Measurements from ENCODE around the gene OR2W3. TPM values are rescaled to one million over a fixed set of nuclear protein-coding genes. Genes with fewer than 3 reads are reported as not detected.

Gene OR2W3
- total RNA-seq, 4 donors from 2014 or later = 0.49 TPM; not detected in 3

DNA sequence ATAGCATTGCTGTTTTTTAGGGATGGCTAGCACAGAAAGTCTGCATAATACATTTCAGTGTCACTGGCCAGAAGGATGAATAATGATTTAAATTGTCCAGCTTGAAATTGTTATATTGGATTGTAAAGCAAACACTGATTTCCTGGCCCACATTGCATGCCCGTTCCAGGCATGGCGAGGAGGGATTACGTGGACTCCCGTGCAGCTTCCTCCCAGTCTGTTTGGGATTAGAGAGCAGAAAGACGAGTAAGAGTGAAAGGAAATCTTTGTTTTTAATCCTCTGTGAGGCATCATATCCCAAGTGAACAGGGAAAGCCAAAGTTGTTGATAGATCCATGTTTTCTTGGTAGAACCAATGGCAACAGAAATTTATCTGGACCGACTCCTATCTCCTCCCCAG is 30.0 kb upstream of the OR2W3 start:
- Histone ChIP-seq H3K36me3 (no peaks in the 10 kb centered on the region), H3K27ac (no peak overlapping the region), H3K9me3 (no peaks in the 10 kb centered on the region), H3K27me3 (no peaks in the 10 kb centered on the region), H3K4me3 (no peak overlapping the region), H3K4me1 (no peaks in the 10 kb centered on the region)
- intact Hi-C loops (cut with DNase I; ENCODE audit: low total_unique reads) = no loop called here
- no peak for DNase-seq
- no peak for TF ChIP-seq POLR2A (IDR thresholded peaks at IDR 0.05)
- TF ChIP-seq, protein P1, sequence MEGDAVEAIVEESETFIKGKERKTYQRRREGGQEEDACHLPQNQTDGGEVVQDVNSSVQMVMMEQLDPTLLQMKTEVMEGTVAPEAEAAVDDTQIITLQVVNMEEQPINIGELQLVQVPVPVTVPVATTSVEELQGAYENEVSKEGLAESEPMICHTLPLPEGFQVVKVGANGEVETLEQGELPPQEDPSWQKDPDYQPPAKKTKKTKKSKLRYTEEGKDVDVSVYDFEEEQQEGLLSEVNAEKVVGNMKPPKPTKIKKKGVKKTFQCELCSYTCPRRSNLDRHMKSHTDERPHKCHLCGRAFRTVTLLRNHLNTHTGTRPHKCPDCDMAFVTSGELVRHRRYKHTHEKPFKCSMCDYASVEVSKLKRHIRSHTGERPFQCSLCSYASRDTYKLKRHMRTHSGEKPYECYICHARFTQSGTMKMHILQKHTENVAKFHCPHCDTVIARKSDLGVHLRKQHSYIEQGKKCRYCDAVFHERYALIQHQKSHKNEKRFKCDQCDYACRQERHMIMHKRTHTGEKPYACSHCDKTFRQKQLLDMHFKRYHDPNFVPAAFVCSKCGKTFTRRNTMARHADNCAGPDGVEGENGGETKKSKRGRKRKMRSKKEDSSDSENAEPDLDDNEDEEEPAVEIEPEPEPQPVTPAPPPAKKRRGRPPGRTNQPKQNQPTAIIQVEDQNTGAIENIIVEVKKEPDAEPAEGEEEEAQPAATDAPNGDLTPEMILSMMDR (IDR thresholded peaks at IDR 0.05) = no peak

- Histone ChIP-seq H3K4me3 (no peak overlapping the region), H3K27ac (no peak overlapping the region), H3K4me1 (no peaks in the 10 kb centered on the region), H3K9me3 (no peaks in the 10 kb centered on the region), H3K36me3 (no peaks in the 10 kb centered on the region), H3K27me3 (no peaks in the 10 kb centered on the region)
- TF ChIP-seq, protein P1 (IDR thresholded peaks at IDR 0.05) = no peak
- TF ChIP-seq POLR2A (IDR thresholded peaks at IDR 0.05) = no peak
- DNase-seq = no peak
- intact Hi-C loops (cut with DNase I; ENCODE audit: low total_unique reads) = no loop called here
Measured at GRCh38 chr1:247883346-247883745, 12.0 kb upstream of the OR2W3 start.

GRCh38 chr1:247884797-247885413 is 10.5 kb upstream of the OR2W3 start:
- H3K27me3 ChIP-seq = no peaks in the 10 kb centered on the region
- TF ChIP-seq, protein P1 (IDR thresholded peaks at IDR 0.05) = no peak
- no peak for TF ChIP-seq POLR2A (IDR thresholded peaks at IDR 0.05)
- H3K9me3 ChIP-seq = no peaks in the 10 kb centered on the region
- intact Hi-C loops (cut with DNase I; ENCODE audit: low total_unique reads) = no loop called here
- H3K27ac ChIP-seq = no peak overlapping the region
- no peaks in the 10 kb centered on the region for H3K4me1 ChIP-seq
- no peak for DNase-seq
- H3K36me3 ChIP-seq = no peaks in the 10 kb centered on the region
- H3K4me3 ChIP-seq = no peak overlapping the region

DNA sequence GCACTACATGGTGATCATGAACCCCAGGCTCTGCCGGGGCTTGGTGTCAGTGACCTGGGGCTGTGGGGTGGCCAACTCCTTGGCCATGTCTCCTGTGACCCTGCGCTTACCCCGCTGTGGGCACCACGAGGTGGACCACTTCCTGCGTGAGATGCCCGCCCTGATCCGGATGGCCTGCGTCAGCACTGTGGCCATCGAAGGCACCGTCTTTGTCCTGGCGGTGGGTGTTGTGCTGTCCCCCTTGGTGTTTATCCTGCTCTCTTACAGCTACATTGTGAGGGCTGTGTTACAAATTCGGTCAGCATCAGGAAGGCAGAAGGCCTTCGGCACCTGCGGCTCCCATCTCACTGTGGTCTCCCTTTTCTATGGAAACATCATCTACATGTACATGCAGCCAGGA is 589 bp downstream of the OR2W3 start:
- DNase-seq = no peak
- Histone ChIP-seq H3K4me3 (no peak overlapping the region), H3K4me1 (no peaks in the 10 kb centered on the region), H3K36me3 (no peaks in the 10 kb centered on the region), H3K27me3 (no peaks in the 10 kb centered on the region), H3K27ac (no peak overlapping the region), H3K9me3 (no peaks in the 10 kb centered on the region)
- TF ChIP-seq, protein P1 (IDR thresholded peaks at IDR 0.05) = no peak
- TF ChIP-seq POLR2A (IDR thresholded peaks at IDR 0.05) = no peak
- intact Hi-C loops (cut with DNase I; ENCODE audit: low total_unique reads) = no loop called here

GRCh38 chr1:247904122-247904521 is 8.7 kb downstream of the OR2W3 start:
- H3K27me3 ChIP-seq = no peaks in the 10 kb centered on the region
- no peak overlapping the region for H3K27ac ChIP-seq
- no peaks in the 10 kb centered on the region for H3K9me3 ChIP-seq
- intact Hi-C loops (cut with DNase I; ENCODE audit: low total_unique reads) = no loop called here
- no peak for DNase-seq
- TF ChIP-seq, protein P1 (IDR thresholded peaks at IDR 0.05) = no peak
- no peak for TF ChIP-seq POLR2A (IDR thresholded peaks at IDR 0.05)
- no peaks in the 10 kb centered on the region for H3K36me3 ChIP-seq
- H3K4me3 ChIP-seq = no peak overlapping the region
- no peaks in the 10 kb centered on the region for H3K4me1 ChIP-seq
